ENCODE measurements around the gene SAMD4B. TPM values are rescaled to one million over a fixed set of nuclear protein-coding genes. Genes with fewer than 3 reads are reported as not detected.

The SAMD4B gene
- total RNA-seq, 1 donor from 2014 or later = 158 TPM

DNA sequence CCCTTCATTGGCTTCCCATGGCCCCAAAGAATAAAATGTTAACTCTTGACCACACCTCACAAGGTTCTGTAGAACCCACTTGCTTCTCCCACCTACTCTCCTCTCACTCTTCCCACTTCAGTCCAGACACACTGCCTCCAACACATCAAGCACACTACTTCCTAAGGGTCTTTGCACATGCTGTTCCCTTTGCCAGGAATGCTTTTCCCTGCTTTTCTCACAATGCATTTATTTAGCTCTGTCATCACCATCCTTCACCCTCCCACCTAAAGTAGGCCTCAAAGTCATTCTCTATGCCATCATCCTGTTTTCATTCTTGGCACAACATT is 38.1 kb upstream of the SAMD4B start:
- H3K9me3 Mint-ChIP-seq = no peaks in the 10 kb centered on the region
- TF ChIP-seq, protein P1, sequence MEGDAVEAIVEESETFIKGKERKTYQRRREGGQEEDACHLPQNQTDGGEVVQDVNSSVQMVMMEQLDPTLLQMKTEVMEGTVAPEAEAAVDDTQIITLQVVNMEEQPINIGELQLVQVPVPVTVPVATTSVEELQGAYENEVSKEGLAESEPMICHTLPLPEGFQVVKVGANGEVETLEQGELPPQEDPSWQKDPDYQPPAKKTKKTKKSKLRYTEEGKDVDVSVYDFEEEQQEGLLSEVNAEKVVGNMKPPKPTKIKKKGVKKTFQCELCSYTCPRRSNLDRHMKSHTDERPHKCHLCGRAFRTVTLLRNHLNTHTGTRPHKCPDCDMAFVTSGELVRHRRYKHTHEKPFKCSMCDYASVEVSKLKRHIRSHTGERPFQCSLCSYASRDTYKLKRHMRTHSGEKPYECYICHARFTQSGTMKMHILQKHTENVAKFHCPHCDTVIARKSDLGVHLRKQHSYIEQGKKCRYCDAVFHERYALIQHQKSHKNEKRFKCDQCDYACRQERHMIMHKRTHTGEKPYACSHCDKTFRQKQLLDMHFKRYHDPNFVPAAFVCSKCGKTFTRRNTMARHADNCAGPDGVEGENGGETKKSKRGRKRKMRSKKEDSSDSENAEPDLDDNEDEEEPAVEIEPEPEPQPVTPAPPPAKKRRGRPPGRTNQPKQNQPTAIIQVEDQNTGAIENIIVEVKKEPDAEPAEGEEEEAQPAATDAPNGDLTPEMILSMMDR (conservative IDR thresholded peaks at IDR 0.05) = no peak
- no peak overlapping the region for H3K4me3 Mint-ChIP-seq
- peaks cover 82% of the 10 kb centered on the region for H3K27me3 Mint-ChIP-seq (ENCODE audit: low read depth)
- DNase-seq (ENCODE audit: low read depth, low spot score) = no peak
- peaks cover 13% of the 10 kb centered on the region for H3K4me1 Mint-ChIP-seq
- no peak overlapping the region for H3K27ac Mint-ChIP-seq (ENCODE audit: unreplicated experiment)
- H3K36me3 Mint-ChIP-seq (ENCODE audit: low read depth) = no peaks in the 10 kb centered on the region

DNA sequence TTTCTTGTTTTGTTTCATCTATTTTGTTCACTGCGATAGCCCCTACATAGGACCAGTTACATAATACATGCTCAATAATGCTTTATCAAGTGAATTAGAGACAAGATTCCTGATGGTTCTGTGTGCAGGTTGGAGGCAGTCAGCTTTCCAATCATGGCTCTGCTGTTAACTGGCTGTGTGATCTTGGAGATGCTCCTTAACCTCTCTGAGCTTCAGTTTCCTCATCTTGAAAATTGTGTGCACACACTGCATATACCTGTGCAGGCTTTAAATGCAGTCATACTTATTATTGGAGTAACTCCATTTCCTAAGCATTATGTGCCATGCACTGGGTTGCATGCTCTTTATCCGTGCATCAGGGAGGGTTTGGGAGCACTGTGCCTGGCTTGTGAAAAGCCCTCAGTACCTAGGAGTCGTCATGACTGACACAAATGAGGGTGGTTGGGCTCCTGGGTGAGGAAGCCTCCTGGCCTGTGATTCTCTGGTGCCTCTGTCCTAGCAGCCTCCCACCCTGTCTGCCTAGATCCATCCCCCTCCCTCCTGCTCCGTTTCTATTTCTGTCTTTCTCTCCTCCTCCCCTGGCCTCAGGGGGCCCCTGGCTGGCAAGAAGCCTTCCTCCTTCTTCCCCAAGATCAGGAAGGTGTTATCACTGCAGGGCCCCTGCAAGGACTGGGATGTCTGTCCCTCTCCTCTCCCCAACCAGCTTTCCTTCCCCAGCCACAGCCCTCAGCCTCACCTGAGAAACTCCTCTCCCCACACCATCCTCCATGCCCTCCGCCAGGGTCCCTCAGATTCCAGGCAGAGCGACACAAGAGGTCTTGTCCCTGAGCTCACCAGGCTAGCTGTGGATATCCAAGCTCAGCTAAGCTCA is 37.3 kb upstream of the SAMD4B start:
- Mint-ChIP-seq H3K27me3 (ENCODE audit: low read depth) (peaks cover 89% of the 10 kb centered on the region), H3K4me1 (peaks cover 18% of the 10 kb centered on the region), H3K27ac (ENCODE audit: unreplicated experiment) (no peak overlapping the region), H3K36me3 (ENCODE audit: low read depth) (no peaks in the 10 kb centered on the region), H3K4me3 (peak overlapping the region; percentile 34), H3K9me3 (no peaks in the 10 kb centered on the region)
- DNase-seq (ENCODE audit: low read depth, low spot score) = no peak
- TF ChIP-seq, protein P1 (conservative IDR thresholded peaks at IDR 0.05) = no peak

DNA sequence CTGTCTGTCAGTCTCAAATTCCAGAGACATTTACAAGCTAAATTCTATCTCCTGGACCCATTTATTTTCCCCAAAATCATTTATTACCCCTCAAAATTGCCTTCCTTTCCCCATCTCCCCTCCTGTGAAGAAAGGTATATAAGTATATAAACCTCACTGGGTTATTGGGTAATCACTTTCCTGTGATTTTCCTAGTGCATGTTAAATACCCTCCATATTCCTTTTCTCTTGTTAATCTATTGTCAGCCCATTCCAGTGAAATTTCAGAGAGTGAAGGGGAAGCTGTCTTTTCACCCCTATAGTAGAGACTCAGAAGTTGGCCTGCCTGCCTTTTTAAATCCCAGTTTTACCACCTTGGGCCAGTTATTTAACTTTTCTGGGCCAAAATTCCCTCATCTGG is 36.1 kb upstream of the SAMD4B start:
- Mint-ChIP-seq H3K27ac (ENCODE audit: unreplicated experiment) (no peak overlapping the region), H3K27me3 (ENCODE audit: low read depth) (peaks cover 92% of the 10 kb centered on the region), H3K36me3 (ENCODE audit: low read depth) (no peaks in the 10 kb centered on the region), H3K9me3 (no peaks in the 10 kb centered on the region), H3K4me3 (no peak overlapping the region), H3K4me1 (peaks cover 18% of the 10 kb centered on the region)
- no peak for DNase-seq (ENCODE audit: low read depth, low spot score)
- TF ChIP-seq, protein P1 (conservative IDR thresholded peaks at IDR 0.05) = no peak

DNA sequence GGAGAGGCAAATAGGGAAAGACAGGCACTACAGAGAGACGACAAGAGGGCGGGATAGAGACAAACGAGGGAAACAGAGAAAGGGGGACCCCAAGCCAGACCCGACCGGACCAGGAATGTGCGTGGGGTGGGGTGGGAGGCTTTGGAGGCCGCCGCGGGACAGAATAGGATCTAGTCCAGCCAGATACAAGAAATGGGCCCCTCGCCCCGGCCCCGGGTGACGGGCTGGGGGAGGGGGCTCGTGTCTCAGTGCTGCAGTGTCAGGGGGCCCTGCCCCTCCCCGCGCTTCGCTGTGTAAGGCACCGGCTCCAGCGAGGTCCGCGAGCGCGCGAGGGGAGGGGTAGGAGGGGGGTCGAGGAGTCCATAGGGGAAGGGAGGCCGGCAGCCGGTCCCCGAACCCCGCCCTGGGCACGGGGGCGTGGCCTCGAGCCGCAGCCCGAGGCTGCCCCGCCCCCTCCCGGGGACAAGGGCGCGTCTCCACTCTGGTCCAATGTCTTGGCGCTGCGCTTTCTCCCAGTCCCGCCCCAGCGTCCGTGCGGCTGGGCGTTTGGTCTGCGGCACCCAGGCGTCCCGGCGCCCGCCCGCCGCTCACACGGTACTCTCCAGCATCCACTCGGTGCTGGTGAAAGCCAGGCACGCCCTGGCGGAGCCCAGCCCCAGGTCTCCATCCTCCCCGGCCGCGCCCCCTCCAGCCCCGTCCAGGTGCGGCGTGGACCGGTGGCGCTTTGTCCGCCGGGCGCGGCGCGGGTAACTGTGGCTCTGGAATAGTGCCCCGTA is 35.0 kb upstream of the SAMD4B start:
- no peak for DNase-seq (ENCODE audit: low read depth, low spot score)
- H3K4me1 Mint-ChIP-seq = peaks cover 18% of the 10 kb centered on the region
- H3K27me3 Mint-ChIP-seq (ENCODE audit: low read depth) = peaks cover 84% of the 10 kb centered on the region
- no peak overlapping the region for H3K27ac Mint-ChIP-seq (ENCODE audit: unreplicated experiment)
- H3K36me3 Mint-ChIP-seq (ENCODE audit: low read depth) = no peaks in the 10 kb centered on the region
- TF ChIP-seq, protein P1 (conservative IDR thresholded peaks at IDR 0.05) = no peak
- H3K9me3 Mint-ChIP-seq = no peaks in the 10 kb centered on the region
- H3K4me3 Mint-ChIP-seq = peak overlapping the region; percentile 64

DNA sequence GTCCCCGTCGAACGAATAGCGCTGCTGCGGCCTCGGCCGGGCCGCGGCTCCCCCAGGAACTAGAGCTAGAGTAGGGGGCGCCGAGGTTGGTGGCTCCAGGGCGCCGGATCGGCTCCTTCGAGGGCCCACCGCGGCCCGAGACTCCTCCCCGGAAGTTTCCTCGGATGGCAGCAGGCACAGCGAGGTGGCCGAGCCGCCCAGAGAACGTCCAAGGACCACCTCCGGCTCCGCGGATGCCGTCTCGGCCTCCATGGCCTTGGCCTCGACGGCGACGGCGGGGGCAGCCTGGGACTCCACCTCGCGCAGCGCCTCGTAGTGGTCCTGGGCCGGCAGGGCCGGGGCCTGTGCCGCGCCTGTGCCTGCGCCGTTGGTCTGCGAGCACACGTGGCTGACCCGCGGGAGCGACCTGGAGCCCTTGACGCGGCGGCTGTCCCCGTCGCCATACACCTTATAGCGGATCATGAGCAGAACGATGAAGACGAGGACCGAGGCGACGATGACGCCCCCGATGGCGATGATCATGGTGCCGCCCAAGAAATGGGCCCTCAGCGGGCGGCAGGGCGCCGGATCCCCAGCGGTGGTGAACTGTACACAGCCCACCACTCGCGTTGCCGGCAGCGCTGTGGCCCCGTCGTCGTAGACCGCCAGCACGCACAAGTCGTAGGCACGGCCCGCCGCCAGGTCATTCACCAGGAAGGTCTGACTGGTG is 34.2 kb upstream of the SAMD4B start:
- TF ChIP-seq, protein P1 (conservative IDR thresholded peaks at IDR 0.05) = peak; percentile 16
- no peak for DNase-seq (ENCODE audit: low read depth, low spot score)
- Mint-ChIP-seq H3K27me3 (ENCODE audit: low read depth) (peaks cover 79% of the 10 kb centered on the region), H3K9me3 (no peaks in the 10 kb centered on the region), H3K27ac (ENCODE audit: unreplicated experiment) (no peak overlapping the region), H3K4me1 (peaks cover 18% of the 10 kb centered on the region), H3K36me3 (ENCODE audit: low read depth) (no peaks in the 10 kb centered on the region), H3K4me3 (no peak overlapping the region)
